ENCODE results near the gene PAPOLG. TPM values are rescaled to one million over a fixed set of nuclear protein-coding genes. Genes with fewer than 3 reads are reported as not detected.

PAPOLG gene
- polyA plus RNA-seq, 1 donor from 2014 or later, result 16.8 TPM

- Mint-ChIP-seq H3K4me1 (peaks cover 11 to 29% (median 13%) of the 10 kb centered on the region in 3 donors), H3K9me3 (peaks cover 0 to 2% (median 0%) of the 10 kb centered on the region in 3 donors), H3K27me3 (no peaks in the 10 kb centered on the region), H3K27ac (peak overlapping the region in 1 of 3 donors; percentile 33), H3K4me3 (no peak overlapping the region), H3K36me3 (peaks cover 4% of the 10 kb centered on the region)
These were observed 91.8 kb downstream of the PAPOLG start for GRCh38 chr2:60847854-60848253.

Other genes with a start within 250 kb of the PAPOLG start
- gene BCL11A, start 202.6 kb upstream of the PAPOLG start, polyA plus RNA-seq, result 189 TPM
- 64.7 TPM for gene REL, start 125.3 kb downstream of the PAPOLG start, polyA plus RNA-seq

All from IgD-negative memory B cell (primary cell).